Pons (tissue), 1 donor: ENCODE results near the gene PRAME.
A peak's percentile ranks its signal among the peaks of the same experiment; 100 is the strongest.

ENCODE experiments used
- DNase-seq: peaks from one replicate; pipeline ENCODE4 v3.0.0-alpha.2; 2016; ENCODE audit warnings: low spot score

Gene PRAME

GRCh38 chr22:22579869-22580604, 21.0 kb upstream of the PRAME start:
- DNase-seq: no peak

GRCh38 chr22:22578702-22579424, 19.8 kb upstream of the PRAME start:
- DNase-seq: no peak

- no peak for DNase-seq
Observed at GRCh38 chr22:22576989-22577427, 17.9 kb upstream of the PRAME start.

GRCh38 chr22:22576244-22576988, 17.4 kb upstream of the PRAME start:
- DNase-seq: peak; percentile 12

GRCh38 chr22:22574361-22574760, 15.3 kb upstream of the PRAME start:
- DNase-seq: no peak

GRCh38 chr22:22573047-22573889, 14.2 kb upstream of the PRAME start:
- DNase-seq: no peak

- no peak for DNase-seq
Observed at GRCh38 chr22:22571862-22572261, 12.8 kb upstream of the PRAME start.

GRCh38 chr22:22571429-22571828, 12.4 kb upstream of the PRAME start:
- no peak for DNase-seq

- no peak for DNase-seq
Observed at GRCh38 chr22:22569218-22569617, 10.2 kb upstream of the PRAME start.

- DNase-seq: no peak
Observed at GRCh38 chr22:22565981-22566380, 6.9 kb upstream of the PRAME start.

GRCh38 chr22:22558071-22558971, 744 bp downstream of the PRAME start:
- DNase-seq: no peak

- no peak for DNase-seq
Observed at GRCh38 chr22:22556995-22557925, 1.8 kb downstream of the PRAME start.

- DNase-seq: no peak
Observed at GRCh38 chr22:22556578-22556977, 2.5 kb downstream of the PRAME start.

GRCh38 chr22:22555596-22555995, 3.5 kb downstream of the PRAME start:
- no peak for DNase-seq

- DNase-seq: no peak
Observed at GRCh38 chr22:22554587-22555284, 4.3 kb downstream of the PRAME start.

- DNase-seq: no peak
Observed at GRCh38 chr22:22553735-22554586, 5.1 kb downstream of the PRAME start.

GRCh38 chr22:22553141-22553540, 5.9 kb downstream of the PRAME start:
- no peak for DNase-seq

- no peak for DNase-seq
Observed at GRCh38 chr22:22552630-22553029, 6.4 kb downstream of the PRAME start.
